HTERT RPE-1 (cell line): ENCODE measurements around the gene CTNNA2.

Experiments
- in situ Hi-C: fragments of 300-500 bp; cut with MboI; formaldehyde crosslinking; loops from 4 replicates; pipeline ENCODE4 v1.14.3; 2020; ENCODE audit warnings: low sequenced_read_pairs

Gene CTNNA2

DNA sequence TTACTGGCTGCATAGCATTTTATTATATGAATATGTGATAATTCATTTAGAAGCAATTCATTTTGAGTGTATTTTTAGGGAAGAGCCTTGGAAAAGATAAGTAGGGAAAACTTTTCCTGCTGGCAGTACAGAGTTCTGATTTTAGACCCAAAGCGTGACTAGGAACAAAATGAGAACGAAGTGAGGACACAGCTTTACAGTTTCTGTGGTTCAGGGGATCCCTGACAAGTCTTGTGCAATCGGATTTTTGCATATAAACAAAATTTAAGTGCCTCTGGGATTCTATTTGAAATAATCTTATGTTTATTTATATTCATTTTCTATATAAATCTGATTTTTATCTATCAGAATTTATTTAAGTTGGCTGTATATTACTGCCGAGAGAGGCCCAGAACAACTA, 402.6 kb downstream of the CTNNA2 start:
- in situ Hi-C loops: no loop called here

DNA sequence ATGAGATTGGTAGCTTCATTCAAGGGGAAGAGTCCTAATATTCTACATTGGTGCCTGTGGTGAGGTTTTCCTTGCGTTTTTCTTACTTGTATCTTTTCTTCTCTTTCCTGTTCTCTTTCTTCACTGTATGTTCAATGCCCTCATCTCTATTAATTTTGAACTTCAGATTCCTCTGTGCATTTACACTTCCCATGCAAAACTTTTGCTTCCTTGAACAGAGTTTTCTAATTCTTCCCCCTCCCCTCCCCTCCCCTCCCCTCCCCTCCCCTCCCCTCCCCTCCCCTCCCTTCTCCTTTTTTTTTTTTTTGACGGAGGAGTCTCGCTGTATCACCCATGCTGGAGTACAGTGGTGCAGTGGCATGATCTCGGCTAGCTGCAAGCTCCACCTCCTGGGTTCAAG, 403.4 kb downstream of the CTNNA2 start:
- in situ Hi-C loops: no loop called here

DNA sequence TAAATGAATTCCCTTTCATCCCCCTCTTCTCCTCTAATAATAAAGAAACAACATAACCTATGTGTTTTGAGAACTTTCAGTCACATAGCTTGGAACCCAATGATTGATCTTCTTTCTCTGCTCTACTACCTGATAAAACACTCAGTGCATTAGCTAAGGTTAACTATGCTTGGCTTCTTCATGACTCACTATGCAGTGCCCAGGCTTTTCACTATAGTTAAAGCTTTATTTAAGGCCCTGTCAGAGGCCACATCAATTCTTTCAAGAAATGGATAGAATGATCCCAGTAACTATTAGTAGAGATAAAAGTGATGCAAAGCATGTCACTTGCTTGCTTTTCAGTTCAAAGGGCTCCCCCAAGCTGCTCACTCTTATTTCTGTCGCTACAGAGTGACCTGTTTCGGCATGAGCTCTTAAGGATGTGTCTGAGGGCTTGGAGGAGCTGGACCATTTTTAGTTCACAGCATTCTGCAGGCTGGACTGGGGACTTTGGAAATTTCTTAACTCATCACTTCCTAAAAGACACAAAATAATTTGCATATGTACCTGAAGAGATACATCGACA, 407.7 kb downstream of the CTNNA2 start:
- in situ Hi-C loops: no loop called here

DNA sequence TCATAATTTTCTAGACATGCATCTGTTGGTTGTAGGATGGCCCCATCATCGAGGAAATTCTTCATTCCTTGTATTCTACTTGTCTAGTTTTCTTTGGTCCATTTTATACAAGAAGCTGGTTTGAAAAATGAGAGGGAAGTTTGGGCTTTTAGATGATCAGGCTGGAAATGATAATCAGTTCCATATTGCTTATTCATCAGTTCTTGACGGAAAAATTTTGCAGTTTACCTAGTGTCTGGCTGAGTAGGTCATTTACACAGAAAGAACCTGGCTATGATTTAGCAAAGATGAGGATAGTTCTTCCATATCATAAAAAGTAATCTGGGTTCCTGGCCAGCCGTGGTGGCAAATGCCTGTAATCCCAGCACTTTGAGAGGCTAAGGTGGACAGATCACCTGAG, 416.8 kb downstream of the CTNNA2 start:
- in situ Hi-C loops: no loop called here

DNA sequence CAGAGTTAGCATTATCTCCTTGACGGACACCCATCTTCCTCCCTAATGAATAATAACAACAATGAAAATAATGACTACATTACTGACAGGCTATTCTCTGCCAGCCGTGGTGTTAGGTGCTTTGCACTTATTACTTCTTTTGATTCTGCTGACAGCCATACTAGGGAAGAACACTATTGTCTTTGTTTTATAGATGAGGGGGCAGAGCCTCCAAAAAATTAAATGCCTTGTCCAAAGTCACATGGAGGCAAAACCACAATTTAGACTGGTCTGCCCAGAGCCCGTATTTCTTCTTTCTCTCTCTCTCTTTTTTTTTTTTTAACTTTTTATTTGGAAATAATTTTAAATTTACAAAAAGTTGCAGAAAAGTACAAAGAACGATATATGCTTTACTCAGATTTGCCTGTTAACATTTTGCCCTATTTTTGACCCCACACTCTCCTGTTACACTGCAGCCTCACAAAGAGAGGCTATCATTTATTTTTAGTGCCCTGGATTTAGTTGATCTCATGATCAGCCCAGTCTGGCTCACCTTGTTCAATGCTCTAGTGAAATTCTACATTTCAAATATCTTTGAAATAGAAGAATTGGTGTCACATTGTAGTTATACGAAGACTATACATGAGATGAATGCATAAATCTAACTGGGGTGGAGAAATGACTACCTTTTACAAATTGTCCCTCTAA, 422.3 kb downstream of the CTNNA2 start:
- in situ Hi-C loops: no loop called here

DNA sequence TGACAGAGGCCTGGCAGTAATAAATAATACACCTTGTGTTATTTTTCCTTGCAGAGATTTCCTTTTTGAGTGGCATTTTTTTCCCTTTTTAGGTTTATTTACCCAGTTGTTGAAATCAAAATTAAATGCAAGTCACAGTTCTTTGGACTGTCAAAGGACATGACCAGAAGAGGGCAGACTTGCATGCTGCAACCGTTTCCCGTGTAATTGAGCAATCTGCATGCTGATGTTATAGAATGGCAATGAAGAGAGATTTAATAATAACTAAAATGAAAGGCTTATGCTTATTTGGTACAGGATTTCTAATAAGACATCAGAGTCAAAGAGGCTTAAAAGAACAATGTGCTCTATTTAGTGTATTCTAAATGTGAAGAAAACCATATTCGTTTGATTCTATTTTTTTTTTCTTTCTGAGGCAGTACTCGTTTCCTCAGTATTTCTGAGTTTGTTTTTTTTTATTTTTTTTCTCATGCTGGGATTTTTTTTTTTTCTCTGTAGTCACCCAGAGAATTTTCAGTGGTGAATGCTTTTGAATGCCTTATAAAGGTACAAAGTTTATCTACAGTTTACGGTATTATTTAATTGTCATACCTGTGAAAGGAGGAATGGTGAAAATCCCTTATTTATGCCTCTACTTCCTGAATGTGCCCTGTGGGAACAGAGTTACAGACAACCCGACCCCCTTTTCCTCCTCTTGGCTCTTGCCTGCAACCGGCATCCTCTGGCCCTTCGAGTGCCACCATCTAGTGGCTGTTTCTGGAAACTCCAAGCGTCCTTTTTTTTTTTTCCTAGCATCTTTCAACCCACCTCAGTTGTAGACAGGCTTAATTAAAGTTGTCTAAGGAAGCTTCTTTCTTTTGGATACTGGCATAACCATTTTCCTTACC, 423.2 kb downstream of the CTNNA2 start:
- in situ Hi-C loops: no loop called here

DNA sequence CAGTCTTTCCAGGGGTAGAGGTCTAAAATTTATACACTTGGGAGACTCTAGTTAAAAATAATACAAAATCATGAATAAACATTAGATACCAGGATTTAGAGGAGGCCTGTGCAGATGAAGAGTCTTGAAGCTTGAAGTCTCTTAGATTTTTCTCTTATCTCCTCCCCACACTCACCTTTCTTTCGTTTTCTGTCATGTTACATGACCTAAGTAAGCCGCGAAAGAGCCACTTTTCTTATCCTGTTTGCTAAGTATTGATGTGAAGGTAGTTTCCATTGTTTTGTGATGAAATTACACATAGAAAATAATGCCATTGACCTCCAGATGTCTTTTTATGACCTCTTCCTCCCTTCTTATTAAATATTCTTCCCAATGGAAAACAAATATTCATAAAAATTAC, 423.9 kb downstream of the CTNNA2 start:
- in situ Hi-C loops: no loop called here

DNA sequence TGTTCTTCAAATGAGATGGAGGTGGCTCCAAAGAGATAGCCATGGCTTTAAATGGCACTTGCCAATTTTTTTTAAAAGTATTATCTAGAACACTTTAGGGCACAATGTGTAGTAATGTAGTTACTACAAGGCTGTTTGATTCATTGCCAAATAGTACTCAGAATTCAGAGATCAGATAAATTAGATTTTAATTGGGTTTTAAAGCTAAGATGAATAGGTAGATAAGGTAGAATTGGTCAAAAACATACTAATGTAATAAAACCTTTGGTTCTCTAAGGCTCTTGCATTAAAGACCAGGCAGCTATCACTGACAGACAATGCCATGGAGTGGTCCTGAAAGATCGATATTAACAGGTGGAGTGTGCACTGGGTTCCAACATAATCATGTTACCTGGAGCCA, 425.8 kb downstream of the CTNNA2 start:
- in situ Hi-C loops: no loop called here

DNA sequence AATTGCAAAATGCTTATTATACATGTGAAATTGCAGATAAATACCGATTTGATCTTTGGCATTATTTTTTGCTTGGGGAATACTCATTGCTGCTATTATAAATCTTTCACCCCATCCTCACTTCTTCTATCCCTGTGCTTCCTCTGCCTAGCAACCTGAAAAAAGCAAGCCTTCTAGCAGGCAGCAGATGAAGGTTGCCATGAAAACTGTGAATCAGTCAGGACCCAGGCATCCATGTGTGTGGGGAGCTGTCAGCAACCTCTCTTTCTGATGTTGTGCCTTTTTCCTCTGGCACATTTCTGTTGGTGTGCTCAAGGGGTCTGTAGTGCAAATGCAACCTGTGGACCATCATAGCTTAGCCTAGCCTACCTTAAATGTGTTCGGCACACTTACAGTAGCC, 427.5 kb downstream of the CTNNA2 start:
- in situ Hi-C loops: no loop called here

DNA sequence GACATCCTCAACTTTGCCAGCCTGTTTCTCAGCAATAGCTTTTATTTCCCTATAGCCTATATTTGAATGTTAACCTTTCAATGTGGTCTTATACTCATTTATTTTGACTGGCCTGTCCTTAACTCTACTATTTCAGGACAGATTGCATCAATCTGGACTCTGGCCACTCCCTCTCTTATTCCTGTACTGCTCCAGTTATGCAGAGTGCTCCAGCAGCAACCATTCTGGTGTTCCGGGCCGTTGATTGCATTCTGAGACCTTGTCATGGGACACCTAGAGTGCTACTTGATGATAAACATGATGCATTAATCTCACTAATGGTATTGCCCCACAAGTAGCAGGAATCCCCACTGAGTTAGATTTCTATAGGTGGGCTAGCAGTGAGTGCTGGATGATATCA, 428.3 kb downstream of the CTNNA2 start:
- in situ Hi-C loops: no loop called here

DNA sequence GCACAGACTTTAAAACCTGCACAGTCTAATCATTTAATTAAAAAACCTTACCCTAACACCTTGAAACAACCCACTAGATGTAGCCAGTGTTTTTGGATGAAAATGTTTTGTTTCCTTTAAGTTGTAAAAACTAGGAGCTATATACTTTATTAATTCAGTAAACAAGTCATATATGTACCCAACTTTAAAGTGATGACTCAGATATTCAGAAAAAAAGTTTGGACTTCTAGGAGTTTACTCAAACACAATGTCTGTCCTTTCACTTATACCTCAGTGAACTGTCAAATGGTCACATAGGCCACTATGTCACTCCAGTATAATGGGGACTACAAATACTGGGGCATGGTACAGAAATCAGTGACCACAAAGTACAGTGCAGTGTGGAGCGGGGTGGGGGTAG, 431.4 kb downstream of the CTNNA2 start:
- in situ Hi-C loops: no loop called here

DNA sequence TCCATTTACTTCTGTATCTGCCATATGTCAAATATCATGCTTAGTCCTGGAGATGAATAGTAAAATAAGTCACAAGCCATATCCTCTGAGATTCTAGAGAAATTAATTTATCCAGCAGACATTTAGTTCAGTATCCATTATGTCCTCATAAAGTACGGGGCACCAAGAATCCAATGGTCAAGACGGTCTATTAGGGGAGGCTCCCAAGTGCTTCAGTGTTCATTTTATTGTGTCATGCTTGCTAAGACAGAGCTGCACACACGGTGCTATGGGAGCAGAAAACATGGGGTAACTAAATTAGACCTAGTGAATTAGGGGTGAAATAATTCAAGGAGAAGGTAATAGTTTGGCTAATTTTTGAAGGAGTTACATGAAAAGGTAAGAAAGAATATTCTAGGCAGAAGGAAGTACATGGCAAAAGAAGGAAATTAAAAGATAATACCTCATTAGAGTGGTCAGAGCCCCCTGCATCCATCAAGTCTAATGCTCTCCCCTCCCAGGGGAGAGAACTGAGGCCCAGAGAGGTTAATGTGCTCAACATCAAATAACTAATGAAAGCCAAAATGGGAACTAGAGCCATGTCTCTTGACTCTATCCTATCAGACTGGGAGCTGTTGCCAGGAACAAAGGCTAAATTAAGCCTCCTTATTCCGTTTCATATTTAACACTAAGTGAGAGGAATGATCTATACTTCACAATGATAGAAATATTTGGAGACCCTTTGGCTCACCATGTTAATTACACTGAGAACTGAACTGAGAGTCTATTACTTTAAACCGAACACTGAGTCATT, 433.0 kb downstream of the CTNNA2 start:
- in situ Hi-C loops: no loop called here

DNA sequence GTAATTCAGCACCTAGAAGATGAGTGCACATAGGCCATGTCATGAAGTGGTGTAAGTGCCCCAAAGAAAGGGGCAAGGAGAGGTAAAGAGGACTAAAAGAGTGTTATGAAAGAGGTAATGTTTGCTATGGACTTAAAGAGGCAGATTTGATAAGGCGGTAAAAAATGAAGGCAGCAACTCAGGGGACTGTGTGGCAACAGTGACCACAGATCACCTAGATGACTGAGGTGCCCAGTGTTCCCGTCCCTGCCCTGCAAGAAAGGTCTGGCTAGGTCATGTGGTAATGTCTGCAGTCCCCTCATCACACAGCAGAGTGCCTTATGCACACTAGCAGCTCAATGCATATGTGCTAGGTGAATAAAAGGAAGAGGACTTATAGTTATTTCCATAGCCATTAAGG, 434.9 kb downstream of the CTNNA2 start:
- in situ Hi-C loops: no loop called here

DNA sequence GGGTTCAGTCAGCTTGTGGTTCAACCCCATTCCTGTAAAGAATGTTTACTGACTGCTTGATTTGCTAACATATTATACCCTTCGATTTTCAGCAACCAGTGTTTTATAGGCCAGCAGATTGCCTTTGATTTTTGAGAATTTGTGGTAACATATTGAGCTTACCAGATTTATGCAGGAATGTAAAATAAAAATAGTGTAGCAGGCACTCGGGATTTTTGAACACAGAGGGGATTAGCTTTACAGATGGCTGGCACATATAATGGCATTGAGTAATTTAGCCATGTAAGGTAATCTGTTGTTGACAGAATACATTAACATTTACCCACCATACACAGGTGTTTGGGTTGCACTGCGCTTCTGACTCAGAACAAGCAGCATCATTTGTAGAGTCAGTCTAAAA, 437.7 kb downstream of the CTNNA2 start:
- in situ Hi-C loops: no loop called here

DNA sequence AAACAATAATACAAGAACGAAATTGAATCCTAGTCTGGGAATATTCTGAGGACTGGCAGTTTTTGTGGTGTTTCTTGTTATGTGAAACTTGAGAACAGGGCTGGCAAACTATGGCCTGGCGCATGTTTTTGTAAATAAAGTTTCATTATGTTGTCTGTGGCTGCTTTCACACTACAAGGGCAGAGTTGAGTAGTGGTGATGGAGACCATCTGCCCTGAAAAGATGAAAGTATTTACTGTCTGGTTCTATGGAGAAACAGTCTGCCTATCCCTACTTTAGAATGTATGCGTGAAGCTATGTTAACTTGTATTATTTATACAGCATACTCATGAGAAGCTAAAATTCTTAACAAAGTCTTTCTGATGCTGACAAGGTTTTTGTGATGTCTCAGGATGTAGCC, 439.8 kb downstream of the CTNNA2 start:
- in situ Hi-C loops: no loop called here

DNA sequence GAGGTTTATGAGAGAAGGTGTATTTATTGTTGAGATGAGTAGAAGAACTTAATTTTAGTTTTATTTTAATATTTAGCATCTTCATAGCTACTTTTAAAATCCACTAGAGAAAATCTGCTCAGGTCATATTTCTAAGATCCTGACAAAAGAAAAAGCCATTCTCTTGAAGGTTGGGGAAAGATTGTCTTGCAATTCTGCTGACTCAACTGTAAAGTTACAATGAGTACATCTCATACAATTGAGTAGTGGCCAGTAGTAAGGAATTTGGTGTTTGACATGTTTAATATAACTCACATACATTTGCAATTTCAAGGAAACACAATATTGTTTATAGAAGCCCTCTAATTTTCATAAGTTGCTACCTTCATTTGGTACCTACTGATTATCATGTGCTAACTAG, 447.2 kb downstream of the CTNNA2 start:
- in situ Hi-C loops: no loop called here

DNA sequence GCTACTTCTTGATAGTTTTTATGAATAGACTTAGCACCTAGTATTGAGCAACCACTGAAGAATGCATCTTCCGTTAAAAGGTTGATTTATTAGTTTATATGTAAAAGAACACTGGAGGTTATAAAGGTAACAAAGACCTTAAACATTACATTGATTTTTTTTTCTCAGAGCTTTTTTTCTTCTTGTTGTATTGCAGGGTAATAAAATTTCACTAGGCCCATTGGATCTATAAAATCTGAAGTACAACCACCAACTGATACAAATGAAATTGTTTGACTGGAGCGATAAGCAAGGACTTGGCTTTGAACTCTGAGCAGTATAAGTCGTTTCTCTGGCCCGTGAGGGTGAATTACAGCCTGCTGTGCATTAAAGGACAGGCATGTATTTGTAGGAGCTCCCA, 447.7 kb downstream of the CTNNA2 start:
- in situ Hi-C loops: no loop called here

DNA sequence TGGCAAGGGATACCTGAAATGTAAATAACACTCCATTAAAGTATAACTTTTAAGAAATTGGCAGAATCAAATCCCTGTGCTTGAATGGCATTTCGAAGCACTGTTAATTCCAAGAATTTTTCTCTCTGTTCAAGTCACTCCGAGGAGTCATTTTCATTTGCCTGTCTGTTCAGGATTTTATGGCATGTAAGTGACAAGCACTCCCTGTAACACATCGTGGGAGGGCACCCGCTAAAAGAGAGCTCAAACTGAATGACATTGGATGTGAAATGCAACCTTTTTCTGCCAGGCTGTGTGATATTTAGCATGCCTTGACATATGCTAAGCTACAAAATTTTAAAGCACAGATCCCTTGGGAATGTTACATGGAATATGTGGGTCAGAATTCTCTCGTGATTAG, 452.1 kb downstream of the CTNNA2 start:
- in situ Hi-C loops: no loop called here

DNA sequence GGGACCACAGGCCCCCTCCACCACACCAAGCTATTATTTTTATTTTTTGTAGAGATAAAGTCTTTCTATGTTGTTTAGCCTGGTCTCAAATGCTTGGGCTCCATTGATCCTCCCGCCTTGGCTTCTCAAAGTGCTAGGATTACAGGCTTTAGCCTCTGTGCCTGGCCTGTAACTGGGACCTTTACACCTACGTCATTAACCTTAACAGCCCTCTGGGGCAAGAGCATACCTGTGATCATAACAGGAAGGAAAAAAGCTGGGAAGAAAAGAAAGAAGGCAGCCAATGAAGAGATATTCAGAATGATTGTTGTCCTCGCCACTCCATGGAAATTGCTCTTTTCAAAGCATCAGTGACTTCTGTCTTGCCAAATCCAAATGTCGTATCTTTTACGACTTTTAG, 453.5 kb downstream of the CTNNA2 start:
- in situ Hi-C loops: no loop called here

DNA sequence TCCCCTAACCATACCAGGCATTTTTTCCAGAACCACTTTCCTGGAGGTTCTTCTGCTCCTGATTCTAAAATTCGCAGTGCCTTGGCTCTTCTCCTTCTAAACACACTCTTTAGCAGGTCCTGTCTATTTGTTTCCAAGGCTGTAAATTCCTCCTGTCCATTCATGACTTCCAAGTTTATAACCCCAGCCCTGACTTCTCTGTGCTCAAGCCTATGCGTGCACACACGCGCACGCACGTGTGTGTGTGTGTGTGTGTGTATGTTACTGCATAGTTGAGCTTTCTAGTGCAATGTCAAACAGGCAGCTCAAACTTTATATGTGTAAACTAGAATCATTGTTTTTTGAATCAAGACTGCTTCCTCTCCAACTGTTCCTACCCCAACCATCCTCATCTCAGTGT, 454.0 kb downstream of the CTNNA2 start:
- in situ Hi-C loops: no loop called here

DNA sequence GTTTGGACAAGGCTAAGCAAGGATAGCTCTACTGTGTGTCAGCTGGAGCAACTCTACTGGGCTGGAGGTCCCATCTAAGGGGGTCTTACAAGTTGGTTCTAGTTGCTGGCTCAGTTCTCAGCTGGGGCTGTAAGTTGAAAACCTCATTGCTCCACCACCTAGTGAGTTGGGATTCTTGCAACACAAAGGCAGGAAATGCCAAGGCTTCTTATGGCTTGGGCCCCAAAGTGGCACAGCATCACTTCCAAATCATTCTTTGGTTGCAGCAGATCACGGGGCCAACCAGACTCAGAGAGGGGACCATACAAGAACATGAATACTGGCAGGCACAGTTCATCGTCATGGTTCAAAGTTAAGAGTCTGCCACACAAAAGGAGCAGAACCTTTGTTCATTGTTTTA, 459.0 kb downstream of the CTNNA2 start:
- in situ Hi-C loops: no loop called here
